ENCODE measurements around the gene WWC2.

- TF ChIP-seq POLR2AphosphoS5 (IDR thresholded peaks at IDR 0.05; ENCODE audit: low read depth) (no peak), CTCF (IDR thresholded peaks at IDR 0.05; ENCODE audit: insufficient read depth, low read length) (no peak), REST (IDR thresholded peaks at IDR 0.05; ENCODE audit: insufficient replicate concordance, low read depth) (no peak), GABPA (IDR thresholded peaks at IDR 0.05; ENCODE audit: low read depth) (no peak), SPI1 (IDR thresholded peaks at IDR 0.05; ENCODE audit: borderline replicate concordance, low read depth) (no peak)
Measured at GRCh38 chr4:183322326-183322725, 223.3 kb downstream of the WWC2 start, which contains the start of gene CLDN24.

Measured in HL-60 (cell line).